Astrocyte (in vitro differentiated cells and primary cell): ENCODE results near the gene DUSP8.

Source experiments
- CTCF ChIP-seq: IDR thresholded peaks from 2 replicates; pipeline ENCODE4 v1.5.1; 2011; ENCODE audit warnings: low read depth, mild to moderate bottlenecking, inconsistent platforms, low read length, moderate library complexity; ENCODE audit not compliant: insufficient read depth
- EZH2 ChIP-seq: IDR thresholded peaks from 2 replicates; pipeline ENCODE4 v1.6.1; 2012; ENCODE audit warnings: mild to moderate bottlenecking, low read length, inconsistent platforms; ENCODE audit not compliant: insufficient read depth

DNA sequence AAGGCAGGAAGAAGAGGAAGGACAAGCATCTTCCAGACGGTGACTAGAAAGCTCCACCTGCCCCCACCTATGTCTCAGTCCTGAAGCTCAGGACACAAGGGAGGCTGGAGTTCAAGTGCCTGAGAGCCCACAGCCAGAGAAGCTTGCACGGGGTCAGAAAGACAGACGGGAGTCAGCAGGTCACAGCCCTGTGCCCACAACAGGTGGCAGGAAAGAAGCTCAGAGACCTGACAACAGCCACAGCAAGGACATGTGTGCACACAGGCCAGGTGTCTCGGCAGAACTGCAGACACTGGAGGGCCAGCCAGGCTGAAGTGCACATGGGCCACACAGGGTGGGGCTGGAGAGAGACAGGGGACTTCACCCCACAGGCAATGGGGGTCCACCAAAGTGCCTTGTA lies 48.3 kb downstream of the DUSP8 start:
- TF ChIP-seq CTCF (no peak), EZH2 (no peak)
